HCT116 (cell line): ENCODE data around the gene QPCTL. TPM values are rescaled to one million over a fixed set of nuclear protein-coding genes. Genes with fewer than 3 reads are reported as not detected.

ENCODE experiments used
- ATAC-seq: fragments of 200-7000 bp; cut with Tn5 transposase; 2 replicates; pipeline ENCODE4 v1.9.1; 2020; ENCODE audit warnings: mild to moderate bottlenecking, moderate library complexity
- BruUV-seq: library from RNA; stranded (reverse); fragments of 400-500 nt; replicated peaks from 2 replicates; lab custom pipeline; 2021; lab: Mats Ljungman, UMichigan
- CTCF ChIA-PET: fragments of 300-600 bp; sonication (Branson Sonifier 250); formaldehyde crosslinking; loops from one replicate; lab custom pipeline; 2021; ENCODE audit warnings: antibody characterized with exemption; lab: Charles Lee
- POLR2A ChIA-PET: fragments of 300-600, 350-600 bp; sonication (Branson Sonifier 250); formaldehyde crosslinking; loops from one replicate; lab custom pipeline; 2021; ENCODE audit warnings: antibody characterized with exemption; lab: Charles Lee
- RAD21 ChIA-PET, 2 experiments: fragments of 300-600 bp; sonication (Branson Sonifier 250); formaldehyde crosslinking; loops; one replicate each; lab custom pipeline; 2023; ENCODE audit warnings: low total read pairs in 2 of 2; ENCODE audit not compliant: uncharacterized antibody in 2 of 2, unreplicated experiment in 2 of 2, low non-redundant PET in 1 of 2; lab: Charles Lee
- DNase-seq: peaks from one replicate; pipeline ENCODE4 v3.0.0-alpha.2; 2010; ENCODE audit warnings: low read depth, low spot score
- H2AFZ ChIP-seq: fragments of 200-600 bp; shearing (Covaris generic), sonication (generic); 2 replicates; pipeline ENCODE4 v1.6.1; 2017; ENCODE audit warnings: low read depth, mixed run types, mixed read lengths, antibody characterized with exemption, low read length; ENCODE audit not compliant: poor library complexity, severe bottlenecking
- H3K27ac ChIP-seq: 2 replicates; pipeline ENCODE4 v1.5.1; 2012; ENCODE audit warnings: low read depth, low read length
- H3K27me3 ChIP-seq: fragments of 200-600 bp; sonication (generic); 2 replicates; pipeline ENCODE4 v1.6.1; 2016; ENCODE audit warnings: mixed run types, low read length, mixed read lengths; ENCODE audit not compliant: insufficient read depth
- H3K36me3 ChIP-seq, 2 experiments: fragments of 200-500 bp in 1 of 2; fragments of 200-600 bp in 1 of 2; sonication (Bioruptor generic) in 1 of 2; sonication (generic) in 1 of 2; 2 replicates each; pipeline versions ENCODE4 v1.5.1 to v1.6.1; 2014 to 2016; ENCODE audit warnings: low read length in 2 of 2, inconsistent platforms in 1 of 2, mixed read lengths in 1 of 2, mixed run types in 1 of 2; ENCODE audit not compliant: insufficient read depth in 2 of 2, control insufficient read depth in 1 of 2
- H3K4me1 ChIP-seq, 2 experiments: fragments of 200-600 bp in 1 of 2; sonication (generic) in 1 of 2; 2 replicates each; pipeline versions ENCODE4 v1.5.1 to v1.6.1; 2012 to 2017; ENCODE audit warnings: low read length in 2 of 2, inconsistent platforms in 1 of 2, mild to moderate bottlenecking in 1 of 2, mixed read lengths in 1 of 2, mixed run types in 1 of 2, moderate library complexity in 1 of 2; ENCODE audit not compliant: insufficient read depth in 2 of 2, control insufficient read depth in 1 of 2
- H3K4me2 ChIP-seq: fragments of 200-600 bp; sonication (generic); 2 replicates; pipeline ENCODE4 v1.6.1; 2017; ENCODE audit warnings: mixed run types, low read length, mixed read lengths
- H3K4me3 ChIP-seq, 2 experiments: fragments of 200-600 bp in 1 of 2; sonication (generic) in 1 of 2; replicated peaks in 1 of 2; 2 replicates each; pipeline ENCODE4 v1.5.1; 2011 to 2016; ENCODE audit warnings: low read length in 2 of 2, control low read depth in 1 of 2, low read depth in 1 of 2, mild to moderate bottlenecking in 1 of 2, mixed read lengths in 1 of 2, mixed run types in 1 of 2
- H3K79me2 ChIP-seq: fragments of 200-600 bp; sonication (generic); 2 replicates; pipeline ENCODE4 v1.6.1; 2017; ENCODE audit warnings: mild to moderate bottlenecking, mixed run types, low read length, moderate library complexity, mixed read lengths; ENCODE audit not compliant: insufficient read depth
- H3K9ac ChIP-seq: fragments of 200-600 bp; sonication (generic); 2 replicates; pipeline ENCODE4 v1.6.1; 2016; ENCODE audit warnings: low read length, mixed read lengths
- H3K9me2 ChIP-seq: fragments of 200-600 bp; sonication (generic), shearing (Covaris generic); 2 replicates; pipeline ENCODE4 v1.6.1; 2017; ENCODE audit warnings: mixed run types, mild to moderate bottlenecking, moderate library complexity; ENCODE audit not compliant: insufficient read depth
- H3K9me3 ChIP-seq, 2 experiments: fragments of 200-500 bp in 1 of 2; fragments of 200-600 bp in 1 of 2; sonication (Bioruptor generic) in 1 of 2; sonication (generic) in 1 of 2; 2 replicates each; pipeline ENCODE4 v1.6.1; 2014 to 2017; ENCODE audit warnings: low read length in 2 of 2, mixed read lengths in 2 of 2, inconsistent platforms in 1 of 2, low read depth in 1 of 2, mild to moderate bottlenecking in 1 of 2, mixed run types in 1 of 2, moderate library complexity in 1 of 2; ENCODE audit not compliant: control insufficient read depth in 1 of 2, insufficient read depth in 1 of 2
- H4K20me1 ChIP-seq: fragments of 200-600 bp; sonication (generic), shearing (Covaris generic); 2 replicates; pipeline ENCODE4 v1.6.1; 2017; ENCODE audit warnings: mixed run types, mild to moderate bottlenecking, moderate library complexity; ENCODE audit not compliant: insufficient read depth
- EGR1 ChIP-seq: IDR thresholded peaks from 2 replicates; pipeline ENCODE4 v1.6.1; 2012; ENCODE audit warnings: low read depth
- EZH2phosphoT487 ChIP-seq: fragments of 200-600 bp; IDR thresholded peaks from 2 replicates; pipeline ENCODE4 v1.6.1; 2018; ENCODE audit warnings: antibody characterized with exemption, borderline replicate concordance
- JUND ChIP-seq: IDR thresholded peaks from 2 replicates; pipeline ENCODE4 v1.6.1; 2012
- POLR2AphosphoS5 ChIP-seq: IDR thresholded peaks from 2 replicates; pipeline ENCODE4 v1.6.1; 2011; ENCODE audit warnings: mild to moderate bottlenecking, low read depth, low read length, moderate library complexity
- RAD21 ChIP-seq: IDR thresholded peaks from 2 replicates; pipeline ENCODE4 v1.6.1; 2012; ENCODE audit warnings: low read depth, mild to moderate bottlenecking
- SP1 ChIP-seq: IDR thresholded peaks from 2 replicates; pipeline ENCODE4 v1.6.1; 2012; ENCODE audit warnings: low read depth
- TCF7L2 ChIP-seq: IDR thresholded peaks from 2 replicates; pipeline ENCODE4 v1.7.0; 2011; ENCODE audit warnings: borderline replicate concordance, inconsistent platforms; ENCODE audit not compliant: insufficient read depth, insufficient read length; ENCODE audit errors: extremely low read depth
- YY1 ChIP-seq: IDR thresholded peaks from 2 replicates; pipeline ENCODE4 v1.6.1; 2011; ENCODE audit warnings: low read length, low read depth, moderate library complexity, mild to moderate bottlenecking; ENCODE audit not compliant: insufficient replicate concordance; ENCODE audit errors: extremely low read depth
- intact Hi-C: fragments of 100-400 bp; cut with micrococcal nuclease; formaldehyde crosslinking; loops from 2 replicates; pipeline ENCODE4 v1.10.0; 2022
- total RNA-seq: library from RNA; stranded (reverse); gene quantifications from one replicate; pipeline ENCODE4 v1.2.1, GENCODE V29; 2021; ENCODE audit not compliant: unreplicated experiment
- TF ChIP-seq, protein P1 (sequence below): IDR thresholded peaks from 2 replicates; pipeline ENCODE4 v1.6.1; 2012; ENCODE audit warnings: low read depth
- TF ChIP-seq, protein P2 (sequence below): IDR thresholded peaks from 2 replicates; pipeline ENCODE4 v1.6.1; 2012

The QPCTL gene
- total RNA-seq, 1 experiment from 2014 or later: 19.5 TPM

DNA sequence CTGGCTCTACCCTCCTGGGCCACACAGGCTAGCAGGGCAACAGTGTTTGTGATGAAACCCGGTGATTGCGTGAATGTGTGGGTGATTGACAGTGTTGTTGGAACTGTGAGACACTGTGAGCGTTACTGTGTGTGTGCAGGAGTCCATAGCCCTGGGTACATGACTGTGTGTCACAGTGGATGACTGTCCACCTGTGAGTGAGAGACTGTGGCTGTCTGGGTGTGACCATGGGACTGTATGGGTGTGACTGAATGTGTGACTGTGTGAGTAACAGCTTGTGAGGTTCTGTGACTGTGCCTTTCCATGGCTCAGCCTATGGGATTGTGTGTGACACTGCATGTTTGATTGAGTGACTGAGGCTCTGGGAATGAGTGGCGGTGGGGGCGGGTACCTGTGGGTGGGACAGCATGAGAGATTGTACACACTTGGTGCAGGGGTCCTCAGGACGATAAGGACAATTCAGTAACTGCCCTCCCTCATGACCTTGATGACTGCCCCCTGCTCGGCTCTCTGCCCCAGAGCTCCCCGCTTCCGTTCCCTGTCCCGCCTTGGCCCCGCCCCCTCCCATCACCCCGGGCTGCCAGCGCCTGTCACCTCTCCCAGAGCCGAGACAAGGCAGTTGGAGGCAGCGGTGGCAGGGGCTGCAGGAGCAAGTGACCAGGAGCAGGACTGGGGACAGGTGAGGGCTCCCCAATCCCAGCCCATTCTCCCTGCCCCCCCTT, 24.7 kb upstream of the QPCTL start, which contains the start of gene GIPR:
Gene GIPR (plus strand): TSS at position 602 of the 722 bp plus-strand sequence. CDS start 1,300 bp downstream, outside the sequence.
- peaks cover 11 to 40% of the 10 kb centered on the region in 2 experiments for H3K4me1 ChIP-seq
- no TSS peak for BruUV-seq
- H3K27ac ChIP-seq: peak within 1 kb of the TSS; percentile 71
- peak within 1 kb of the TSS; percentile 91 for H3K9ac ChIP-seq
- peak within 1 kb of the TSS; percentile 76 to 85 for H3K4me3 ChIP-seq
- H3K9me2 ChIP-seq: no peaks in the 10 kb centered on the region
- H3K9me3 ChIP-seq: no peaks in the 10 kb centered on the region
- H3K27me3 ChIP-seq: no peaks in the 10 kb centered on the region
- ChIA-PET RAD21 (interaction anchor here (0.6 to 1.7 kb wide), 3 partner anchors 22 to 329 kb away, joined by 3 to 8 read pairs (median 3); no protein-coding TSS in a partner anchor), POLR2A (interaction anchor here (0.7 to 2.0 kb wide), 4 partner anchors 9 to 200 kb away, joined by 3 to 16 read pairs (median 4); partner anchors contain the start of gene FOSB), CTCF (interaction anchor here (1.0 to 3.1 kb wide), 3 partner anchors 22 to 182 kb away, joined by 4 to 17 read pairs (median 8); no protein-coding TSS in a partner anchor)
- H3K79me2 ChIP-seq: no peaks in the 10 kb centered on the region
- H4K20me1 ChIP-seq: no peaks in the 10 kb centered on the region
- DNase-seq (peak; percentile 72), ATAC-seq (peak; percentile 55)
- H3K36me3 ChIP-seq: no peaks in the 10 kb centered on the region
- TF ChIP-seq POLR2AphosphoS5 (peak; percentile 20; the same call in 1 of the 2 replicates), EZH2phosphoT487 (no peak)
- H2AFZ ChIP-seq: peak within 1 kb of the TSS; percentile 81
- peak within 1 kb of the TSS; percentile 95 for H3K4me2 ChIP-seq
- intact Hi-C loops: no loop called here

DNA sequence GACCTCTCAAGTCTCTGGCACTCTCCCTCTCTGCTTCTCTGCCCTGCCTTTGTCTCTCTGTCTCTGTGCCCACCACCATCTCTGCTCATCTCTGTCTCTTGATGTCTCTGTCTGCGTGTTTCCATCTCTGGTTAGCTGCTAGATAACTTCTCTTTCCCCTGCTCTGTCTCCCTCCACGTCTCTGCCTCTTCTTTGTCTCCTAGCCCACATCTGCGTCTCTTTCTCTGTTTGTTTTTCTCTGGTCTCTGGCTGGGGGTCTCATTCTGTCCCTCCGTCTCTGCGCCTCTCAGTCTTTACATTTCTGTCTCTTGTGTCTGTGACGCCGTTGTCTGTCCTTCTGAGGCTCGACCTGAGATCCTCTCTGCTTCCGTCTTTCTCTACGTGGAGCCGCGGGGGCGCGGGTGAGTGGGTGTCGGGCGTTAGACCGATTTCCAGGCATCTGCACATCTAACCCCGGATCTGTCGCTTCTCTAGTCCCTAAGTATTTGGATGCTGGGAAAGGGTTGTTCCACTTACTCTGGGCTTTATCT, 24.1 kb upstream of the QPCTL start:
- RAD21 ChIA-PET: interaction anchor here (0.7 to 1.7 kb wide), 2 partner anchors 16 to 22 kb away, joined by 3 to 8 read pairs; no protein-coding TSS in a partner anchor
- no peaks in the 10 kb centered on the region for H3K9me3 ChIP-seq
- H3K4me1 ChIP-seq: peaks cover 11 to 40% of the 10 kb centered on the region in 2 experiments
- H3K4me3 ChIP-seq: peak overlapping the region; percentile 76 to 85
- H4K20me1 ChIP-seq: no peaks in the 10 kb centered on the region
- no peaks in the 10 kb centered on the region for H3K9me2 ChIP-seq
- POLR2A ChIA-PET: interaction anchor here (0.7 to 2.0 kb wide), 8 partner anchors 8 to 243 kb away, joined by 3 to 16 read pairs (median 4); partner anchors contain the start of gene FOSB
- peak overlapping the region; percentile 81 for H2AFZ ChIP-seq
- peak overlapping the region; percentile 71 for H3K27ac ChIP-seq
- no peaks in the 10 kb centered on the region for H3K36me3 ChIP-seq
- BruUV-seq: TSS peak; percentile 16
- ATAC-seq (no peak), DNase-seq (no peak)
- no peaks in the 10 kb centered on the region for H3K27me3 ChIP-seq
- no peaks in the 10 kb centered on the region for H3K79me2 ChIP-seq
- CTCF ChIA-PET: interaction anchor here (1.0 to 3.1 kb wide), 7 partner anchors 9 to 183 kb away, joined by 4 to 17 read pairs (median 5); partner anchors contain the start of genes QPCTL and SNRPD2
- peak overlapping the region; percentile 91 for H3K9ac ChIP-seq
- intact Hi-C loops: no loop called here
- H3K4me2 ChIP-seq: peak overlapping the region; percentile 95
- no peak; the same call in 1 of the 2 replicates for TF ChIP-seq EGR1
- TF ChIP-seq YY1: no peak
- TF ChIP-seq JUND: no peak
- no peak for TF ChIP-seq POLR2AphosphoS5
- TF ChIP-seq, protein P1, sequence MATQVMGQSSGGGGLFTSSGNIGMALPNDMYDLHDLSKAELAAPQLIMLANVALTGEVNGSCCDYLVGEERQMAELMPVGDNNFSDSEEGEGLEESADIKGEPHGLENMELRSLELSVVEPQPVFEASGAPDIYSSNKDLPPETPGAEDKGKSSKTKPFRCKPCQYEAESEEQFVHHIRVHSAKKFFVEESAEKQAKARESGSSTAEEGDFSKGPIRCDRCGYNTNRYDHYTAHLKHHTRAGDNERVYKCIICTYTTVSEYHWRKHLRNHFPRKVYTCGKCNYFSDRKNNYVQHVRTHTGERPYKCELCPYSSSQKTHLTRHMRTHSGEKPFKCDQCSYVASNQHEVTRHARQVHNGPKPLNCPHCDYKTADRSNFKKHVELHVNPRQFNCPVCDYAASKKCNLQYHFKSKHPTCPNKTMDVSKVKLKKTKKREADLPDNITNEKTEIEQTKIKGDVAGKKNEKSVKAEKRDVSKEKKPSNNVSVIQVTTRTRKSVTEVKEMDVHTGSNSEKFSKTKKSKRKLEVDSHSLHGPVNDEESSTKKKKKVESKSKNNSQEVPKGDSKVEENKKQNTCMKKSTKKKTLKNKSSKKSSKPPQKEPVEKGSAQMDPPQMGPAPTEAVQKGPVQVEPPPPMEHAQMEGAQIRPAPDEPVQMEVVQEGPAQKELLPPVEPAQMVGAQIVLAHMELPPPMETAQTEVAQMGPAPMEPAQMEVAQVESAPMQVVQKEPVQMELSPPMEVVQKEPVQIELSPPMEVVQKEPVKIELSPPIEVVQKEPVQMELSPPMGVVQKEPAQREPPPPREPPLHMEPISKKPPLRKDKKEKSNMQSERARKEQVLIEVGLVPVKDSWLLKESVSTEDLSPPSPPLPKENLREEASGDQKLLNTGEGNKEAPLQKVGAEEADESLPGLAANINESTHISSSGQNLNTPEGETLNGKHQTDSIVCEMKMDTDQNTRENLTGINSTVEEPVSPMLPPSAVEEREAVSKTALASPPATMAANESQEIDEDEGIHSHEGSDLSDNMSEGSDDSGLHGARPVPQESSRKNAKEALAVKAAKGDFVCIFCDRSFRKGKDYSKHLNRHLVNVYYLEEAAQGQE: no peak
- TF ChIP-seq RAD21: no peak
- TF ChIP-seq, protein P2, sequence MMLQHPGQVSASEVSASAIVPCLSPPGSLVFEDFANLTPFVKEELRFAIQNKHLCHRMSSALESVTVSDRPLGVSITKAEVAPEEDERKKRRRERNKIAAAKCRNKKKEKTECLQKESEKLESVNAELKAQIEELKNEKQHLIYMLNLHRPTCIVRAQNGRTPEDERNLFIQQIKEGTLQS: no peak
- TF ChIP-seq SP1: no peak
- no peak for TF ChIP-seq TCF7L2
